ENCODE results near the gene CCR2.
"Not testable (repeated sequence)": the region's sequence is repeated elsewhere in the genome, so short reads cannot be mapped to it uniquely, and the experiment has no call there.

Gene CCR2

GRCh38 chr3:46353647-46354410, at the start of gene CCR2:
Gene CCR2 (plus strand): TSS chr3:46354111. CDS start chr3:46357528, 3,417 bp downstream.
- Mint-ChIP-seq H3K27ac (ENCODE audit: low read depth) (peak within 1 kb of the TSS; percentile 61), H3K4me3 (peak within 1 kb of the TSS; percentile 58), H3K36me3 (ENCODE audit: insufficient read depth) (peaks cover 3% of the 10 kb centered on the region), H3K27me3 (no peaks in the 10 kb centered on the region), H3K9me3 (peaks cover 2% of the 10 kb centered on the region), H3K4me1 (peaks cover 77% of the 10 kb centered on the region)
- DNase-seq (ENCODE audit: low spot score in 2 of 2) (no peak), ATAC-seq (replicated peaks; ENCODE audit: extremely low read depth, poor library complexity, severe bottlenecking) (peak; percentile 14)

- H3K27me3 Mint-ChIP-seq, result no peaks in the 10 kb centered on the region
- H3K4me1 Mint-ChIP-seq, result peaks cover 29% of the 10 kb centered on the region
- no peak overlapping the region for H3K4me3 Mint-ChIP-seq
- DNase-seq (ENCODE audit: low spot score in 2 of 2), result no peak
- no peaks in the 10 kb centered on the region for H3K9me3 Mint-ChIP-seq
- no peak for ATAC-seq (replicated peaks; ENCODE audit: extremely low read depth, poor library complexity, severe bottlenecking)
- peak overlapping the region; percentile 50 for H3K27ac Mint-ChIP-seq (ENCODE audit: low read depth)
- H3K36me3 Mint-ChIP-seq (ENCODE audit: insufficient read depth), result peaks cover 6% of the 10 kb centered on the region
Measured at GRCh38 chr3:46304739-46305138, 49.2 kb upstream of the CCR2 start.

GRCh38 chr3:46312991-46313390, 40.9 kb upstream of the CCR2 start:
- H3K27me3 Mint-ChIP-seq, result no peaks in the 10 kb centered on the region
- peaks cover 6% of the 10 kb centered on the region for H3K9me3 Mint-ChIP-seq
- ATAC-seq (replicated peaks; ENCODE audit: extremely low read depth, poor library complexity, severe bottlenecking), result no peak
- no peak overlapping the region for H3K27ac Mint-ChIP-seq (ENCODE audit: low read depth)
- no peak for DNase-seq (ENCODE audit: low spot score in 2 of 2)
- H3K36me3 Mint-ChIP-seq (ENCODE audit: insufficient read depth), result peaks cover 2% of the 10 kb centered on the region
- no peak overlapping the region for H3K4me3 Mint-ChIP-seq
- no peaks in the 10 kb centered on the region for H3K4me1 Mint-ChIP-seq

GRCh38 chr3:46314517-46314916, 39.4 kb upstream of the CCR2 start:
- Mint-ChIP-seq H3K9me3 (peaks cover 6% of the 10 kb centered on the region), H3K27ac (ENCODE audit: low read depth) (no peak overlapping the region), H3K4me1 (no peaks in the 10 kb centered on the region), H3K36me3 (ENCODE audit: insufficient read depth) (no peaks in the 10 kb centered on the region), H3K4me3 (no peak overlapping the region), H3K27me3 (no peaks in the 10 kb centered on the region)
- ATAC-seq (replicated peaks; ENCODE audit: extremely low read depth, poor library complexity, severe bottlenecking) (no peak), DNase-seq (ENCODE audit: low spot score in 2 of 2) (no peak)

GRCh38 chr3:46316206-46316605, 37.7 kb upstream of the CCR2 start:
- DNase-seq (ENCODE audit: low spot score in 2 of 2), result no peak
- ATAC-seq (replicated peaks; ENCODE audit: extremely low read depth, poor library complexity, severe bottlenecking), result no peak
- no peak overlapping the region for H3K27ac Mint-ChIP-seq (ENCODE audit: low read depth)

GRCh38 chr3:46318207-46318927, 35.5 kb upstream of the CCR2 start:
- Mint-ChIP-seq H3K27ac (ENCODE audit: low read depth) (no peak overlapping the region), H3K4me1 (no peaks in the 10 kb centered on the region), H3K4me3 (no peak overlapping the region), H3K27me3 (no peaks in the 10 kb centered on the region), H3K36me3 (ENCODE audit: insufficient read depth) (no peaks in the 10 kb centered on the region), H3K9me3 (peaks cover 6% of the 10 kb centered on the region)
- ATAC-seq (replicated peaks; ENCODE audit: extremely low read depth, poor library complexity, severe bottlenecking), result no peak
- no peak for DNase-seq (ENCODE audit: low spot score in 2 of 2)

More at GRCh38 chr3:46316206-46316605, 37.7 kb upstream of the CCR2 start:
- no peaks in the 10 kb centered on the region for H3K27me3 Mint-ChIP-seq
- no peaks in the 10 kb centered on the region for H3K36me3 Mint-ChIP-seq (ENCODE audit: insufficient read depth)
- no peaks in the 10 kb centered on the region for H3K4me1 Mint-ChIP-seq
- peaks cover 6% of the 10 kb centered on the region for H3K9me3 Mint-ChIP-seq
- H3K4me3 Mint-ChIP-seq, result no peak overlapping the region

- Mint-ChIP-seq H3K36me3 (ENCODE audit: insufficient read depth) (peaks cover 1% of the 10 kb centered on the region), H3K27me3 (no peaks in the 10 kb centered on the region), H3K9me3 (peaks cover 6% of the 10 kb centered on the region), H3K27ac (ENCODE audit: low read depth) (no peak overlapping the region), H3K4me3 (no peak overlapping the region), H3K4me1 (no peaks in the 10 kb centered on the region)
- ATAC-seq (replicated peaks; ENCODE audit: extremely low read depth, poor library complexity, severe bottlenecking) (no peak), DNase-seq (ENCODE audit: low spot score in 2 of 2) (no peak)
Measured at GRCh38 chr3:46321461-46322104, 32.3 kb upstream of the CCR2 start.

- Mint-ChIP-seq H3K36me3 (ENCODE audit: insufficient read depth) (peaks cover 1% of the 10 kb centered on the region), H3K27me3 (no peaks in the 10 kb centered on the region), H3K4me1 (no peaks in the 10 kb centered on the region), H3K9me3 (no peaks in the 10 kb centered on the region), H3K4me3 (no peak overlapping the region), H3K27ac (ENCODE audit: low read depth) (no peak overlapping the region)
- DNase-seq (ENCODE audit: low spot score in 2 of 2), result no peak
- ATAC-seq (replicated peaks; ENCODE audit: extremely low read depth, poor library complexity, severe bottlenecking), result no peak
Measured at GRCh38 chr3:46324036-46324435, 29.9 kb upstream of the CCR2 start.

- DNase-seq (ENCODE audit: low spot score in 2 of 2), result no peak
- H3K27ac Mint-ChIP-seq (ENCODE audit: low read depth), result no peak overlapping the region
- H3K4me3 Mint-ChIP-seq, result no peak overlapping the region
- peak; percentile 60 for ATAC-seq (replicated peaks; ENCODE audit: extremely low read depth, poor library complexity, severe bottlenecking)
- no peaks in the 10 kb centered on the region for H3K9me3 Mint-ChIP-seq
- H3K27me3 Mint-ChIP-seq, result no peaks in the 10 kb centered on the region
- peaks cover 1% of the 10 kb centered on the region for H3K36me3 Mint-ChIP-seq (ENCODE audit: insufficient read depth)
- no peaks in the 10 kb centered on the region for H3K4me1 Mint-ChIP-seq
Measured at GRCh38 chr3:46325645-46326300, 28.1 kb upstream of the CCR2 start.

GRCh38 chr3:46330676-46331075, 23.2 kb upstream of the CCR2 start:
- ATAC-seq (replicated peaks; ENCODE audit: extremely low read depth, poor library complexity, severe bottlenecking); H3K27me3 Mint-ChIP-seq; H3K4me3 Mint-ChIP-seq; DNase-seq (ENCODE audit: low spot score in 2 of 2); H3K9me3 Mint-ChIP-seq; H3K36me3 Mint-ChIP-seq (ENCODE audit: insufficient read depth); H3K27ac Mint-ChIP-seq (ENCODE audit: low read depth): not testable (repeated sequence)
- peaks cover 27% of the 10 kb centered on the region for H3K4me1 Mint-ChIP-seq

- peaks cover 2% of the 10 kb centered on the region for H3K36me3 Mint-ChIP-seq (ENCODE audit: insufficient read depth)
- ATAC-seq (replicated peaks; ENCODE audit: extremely low read depth, poor library complexity, severe bottlenecking), result no peak
- H3K4me3 Mint-ChIP-seq, result no peak overlapping the region
- H3K27me3 Mint-ChIP-seq, result no peaks in the 10 kb centered on the region
- peaks cover 27% of the 10 kb centered on the region for H3K4me1 Mint-ChIP-seq
- no peak for DNase-seq (ENCODE audit: low spot score in 2 of 2)
- H3K27ac Mint-ChIP-seq (ENCODE audit: low read depth), result no peak overlapping the region
- H3K9me3 Mint-ChIP-seq, result peaks cover 5% of the 10 kb centered on the region
Measured at GRCh38 chr3:46334741-46335478, 19.0 kb upstream of the CCR2 start.

- Mint-ChIP-seq H3K36me3 (ENCODE audit: insufficient read depth) (peaks cover 2% of the 10 kb centered on the region), H3K4me1 (peaks cover 27% of the 10 kb centered on the region), H3K9me3 (peaks cover 8% of the 10 kb centered on the region), H3K27me3 (no peaks in the 10 kb centered on the region), H3K4me3 (no peak overlapping the region), H3K27ac (ENCODE audit: low read depth) (no peak overlapping the region)
- ATAC-seq (replicated peaks; ENCODE audit: extremely low read depth, poor library complexity, severe bottlenecking) (no peak), DNase-seq (ENCODE audit: low spot score in 2 of 2) (no peak)
Measured at GRCh38 chr3:46335541-46335940, 18.4 kb upstream of the CCR2 start.
